ENCODE results near the gene CFD.
"Not testable (repeated sequence)": the region's sequence is repeated elsewhere in the genome, so short reads cannot be mapped to it uniquely, and the experiment has no call there.

Gene CFD

GRCh38 chr19:827314-827709 is 32.2 kb upstream of the CFD start:
- no peak for DNase-seq

GRCh38 chr19:827710-828321 is 31.6 kb upstream of the CFD start, which contains the start of gene AZU1:
Gene AZU1 (plus strand): TSS chr19:827837. CDS start chr19:827847, 10 bp downstream.
- no peak for DNase-seq

GRCh38 chr19:829129-829758 is 30.2 kb upstream of the CFD start:
- no peak for DNase-seq

- DNase-seq = no peak
Observed at GRCh38 chr19:831407-832369, 27.8 kb upstream of the CFD start.

DNA sequence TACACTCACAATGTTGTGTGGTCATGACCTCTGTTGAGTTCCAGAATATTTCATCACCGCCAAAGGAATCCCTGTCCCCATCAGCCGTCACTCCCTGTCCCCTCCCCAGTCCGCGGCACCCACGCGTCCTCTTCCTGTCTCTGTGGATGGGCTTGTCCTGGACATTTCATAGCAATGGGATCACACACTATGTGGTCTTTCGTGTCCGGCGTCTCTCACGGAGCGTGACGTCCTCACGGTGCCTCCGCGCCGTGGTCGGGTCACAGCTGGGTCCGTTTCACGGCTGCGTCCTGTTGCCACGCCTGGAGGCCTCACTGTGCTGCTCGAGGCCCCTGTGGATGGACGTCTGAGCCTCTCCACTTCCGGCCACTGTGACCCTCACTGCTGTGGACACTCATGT is 25.2 kb upstream of the CFD start:
- no peak for DNase-seq

DNA sequence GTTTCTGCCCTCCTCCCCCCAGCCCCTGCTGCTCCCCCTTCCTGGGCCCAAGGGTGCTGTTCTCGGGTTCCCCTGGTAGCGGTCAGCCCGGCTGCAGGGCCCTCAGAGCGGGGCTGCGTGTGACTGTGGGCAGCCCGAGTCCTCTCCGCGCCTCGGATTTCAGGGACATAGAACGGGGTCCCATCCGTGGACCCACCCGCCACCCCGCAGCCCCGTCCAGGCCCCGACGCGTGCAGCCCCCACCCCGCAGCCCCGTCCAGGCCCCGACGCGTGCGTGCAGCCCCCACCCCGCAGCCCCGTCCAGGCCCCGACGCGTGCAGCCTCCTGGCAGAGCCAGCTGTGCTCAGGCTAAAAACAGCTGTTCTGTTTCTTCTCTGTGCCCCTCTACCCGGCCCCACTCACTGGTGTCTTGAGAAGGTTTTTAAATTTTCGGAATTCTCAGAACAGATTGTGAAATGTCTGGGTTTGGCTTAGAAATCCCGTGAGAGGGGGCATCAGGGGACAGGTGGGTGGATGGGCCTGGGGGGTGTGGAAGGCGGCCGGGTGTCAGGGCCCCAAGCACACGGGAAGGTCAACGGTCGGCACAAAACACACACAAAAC is 24.2 kb upstream of the CFD start:
- no peak for DNase-seq

- no peak for DNase-seq
Observed at GRCh38 chr19:840519-841206, 18.8 kb upstream of the CFD start, which contains the start of gene PRTN3. Gene PRTN3 (plus strand): TSS chr19:840999. CDS start chr19:841009, 10 bp downstream.

GRCh38 chr19:842802-843179 is 16.7 kb upstream of the CFD start:
- DNase-seq = not testable (repeated sequence)

GRCh38 chr19:843180-843835 is 16.2 kb upstream of the CFD start:
- DNase-seq = no peak

GRCh38 chr19:843836-844545 is 15.5 kb upstream of the CFD start:
- no peak for DNase-seq

DNA sequence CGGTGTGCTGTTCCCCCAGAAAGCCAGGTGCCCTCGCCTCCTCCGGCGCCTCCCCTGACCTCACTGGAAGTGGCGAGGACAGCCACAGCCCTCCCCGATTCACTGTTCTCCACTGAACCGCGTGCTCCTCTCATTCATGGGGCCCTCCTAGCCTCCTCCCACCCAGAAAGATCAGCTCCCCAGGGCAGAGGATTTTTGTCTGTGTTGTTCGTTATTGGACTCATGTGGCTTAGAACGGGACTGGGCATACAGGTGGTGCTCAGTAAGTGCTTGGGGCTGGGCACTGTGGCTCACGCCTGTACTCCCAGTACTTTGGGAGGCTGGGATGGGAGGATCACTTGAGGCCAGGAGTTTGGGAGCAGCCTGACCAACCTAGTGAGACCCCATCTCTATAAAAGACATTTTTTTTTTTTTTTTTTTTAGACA is 14.9 kb upstream of the CFD start:
- DNase-seq = no peak

DNA sequence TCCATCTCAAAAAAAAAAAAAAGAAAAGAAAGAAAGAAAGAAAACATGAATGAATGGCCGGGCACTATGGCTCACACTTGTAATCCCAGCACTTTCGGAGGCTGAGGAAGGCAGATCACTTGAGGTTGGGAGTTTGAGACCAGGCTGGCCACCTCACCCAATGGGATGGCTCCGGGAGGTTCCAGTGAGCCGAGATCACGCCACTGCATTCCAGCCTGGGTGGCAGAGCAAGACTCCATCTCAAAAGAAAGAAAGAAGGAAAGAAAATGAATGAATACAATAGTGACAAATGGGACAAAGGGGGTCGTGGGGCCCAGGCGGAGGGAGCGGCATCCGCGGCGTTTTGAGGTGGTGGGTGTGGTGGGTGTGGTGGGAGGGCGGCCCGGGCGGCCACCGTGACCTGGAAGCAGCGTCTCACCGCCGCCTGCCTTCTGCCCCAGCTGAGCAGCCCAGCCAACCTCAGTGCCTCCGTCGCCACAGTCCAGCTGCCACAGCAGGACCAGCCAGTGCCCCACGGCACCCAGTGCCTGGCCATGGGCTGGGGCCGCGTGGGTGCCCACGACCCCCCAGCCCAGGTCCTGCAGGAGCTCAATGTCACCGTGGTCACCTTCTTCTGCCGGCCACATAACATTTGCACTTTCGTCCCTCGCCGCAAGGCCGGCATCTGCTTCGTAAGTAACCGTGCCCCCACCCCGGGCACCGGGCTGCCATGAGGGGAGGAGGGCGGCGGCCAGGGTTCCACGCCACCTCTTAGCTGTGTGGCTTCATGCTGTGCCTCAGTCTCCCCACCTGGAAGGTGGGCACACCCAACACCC is 13.6 kb upstream of the CFD start:
- no peak for DNase-seq

DNA sequence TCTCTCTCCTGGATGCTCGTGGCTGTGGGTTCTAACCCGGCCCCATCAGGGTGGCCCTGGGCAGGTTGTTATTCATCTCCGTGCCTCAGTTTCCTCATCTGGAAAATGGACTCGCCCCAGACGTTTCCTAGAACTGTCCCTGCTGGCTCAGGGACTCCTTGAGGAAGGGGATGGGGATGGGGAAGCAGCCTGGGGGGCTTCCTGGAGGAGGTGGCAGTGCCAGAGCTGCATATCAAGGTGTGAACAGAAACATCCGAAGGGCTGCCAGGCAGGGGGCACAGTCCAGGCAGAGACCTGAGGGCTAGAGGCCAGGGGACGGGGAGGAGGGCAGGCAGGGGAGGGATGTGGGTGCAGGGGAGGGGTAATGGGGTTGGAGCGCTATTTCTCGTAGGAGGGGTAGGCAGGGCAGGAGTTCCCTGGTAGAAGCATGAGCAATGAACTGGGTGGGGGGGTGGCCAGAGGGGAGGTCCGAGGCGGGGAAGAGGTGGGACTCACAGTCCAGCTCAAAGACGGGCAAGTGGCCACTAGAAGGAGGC is 11.0 kb upstream of the CFD start:
- no peak for DNase-seq

DNA sequence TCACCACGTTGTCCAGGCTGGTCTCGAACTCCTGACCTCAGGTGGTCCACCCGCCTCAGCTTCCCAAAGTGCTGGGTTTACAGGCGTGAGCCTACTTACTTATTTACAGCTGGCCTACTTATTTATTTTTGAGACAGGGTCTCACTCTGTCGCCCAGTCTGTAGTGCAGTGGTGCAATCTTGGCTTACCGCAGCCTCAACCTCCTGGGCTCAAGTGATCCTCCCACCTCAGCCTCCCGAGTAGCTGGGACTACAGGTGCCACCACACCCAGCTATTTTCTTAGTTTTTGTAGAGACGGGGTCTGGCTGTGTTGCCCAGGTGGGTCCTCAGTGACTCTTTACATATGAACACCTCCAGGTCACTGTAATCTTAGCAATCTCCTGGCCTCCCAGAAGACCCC is 10.3 kb upstream of the CFD start:
- not testable (repeated sequence) for DNase-seq

DNA sequence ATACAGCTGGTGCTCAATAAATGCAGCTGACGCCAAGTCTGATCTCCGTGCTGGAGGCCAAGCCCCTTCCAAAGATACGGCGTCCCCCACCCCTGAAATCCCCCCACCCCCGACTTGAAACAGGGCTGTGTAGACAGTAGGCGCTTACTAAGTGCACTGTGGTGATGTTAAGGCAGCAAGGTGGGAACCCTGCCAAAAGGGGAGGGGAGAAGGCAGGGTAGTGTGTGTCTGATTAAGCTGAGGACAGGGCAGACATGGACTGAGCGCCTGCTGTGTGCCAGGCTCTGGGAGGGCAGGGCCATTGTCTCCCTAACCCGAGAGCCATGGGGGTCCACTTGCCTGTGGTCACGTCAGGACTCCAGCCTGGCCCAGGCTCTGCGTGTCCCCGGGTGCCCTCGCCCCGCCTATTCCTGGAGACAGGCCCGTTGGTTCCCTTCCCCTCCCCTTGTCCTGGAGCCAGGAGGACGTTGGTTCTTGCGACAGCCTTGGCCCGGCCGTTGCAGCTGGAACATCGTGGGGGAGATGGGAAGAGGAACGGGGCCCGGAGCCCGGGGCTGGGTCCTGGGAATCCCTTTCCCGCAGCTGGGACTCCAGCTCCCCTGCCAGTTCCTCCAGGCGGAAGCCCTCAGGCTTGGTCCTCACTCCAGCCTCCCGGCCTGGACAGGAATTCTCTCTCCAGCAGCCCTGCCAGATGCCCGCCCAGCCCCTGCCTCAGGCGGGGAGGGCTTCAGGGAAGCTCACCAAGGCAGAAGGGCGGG is 9.1 kb upstream of the CFD start:
- DNase-seq = no peak

- no peak for DNase-seq
Observed at GRCh38 chr19:850979-851335, 8.5 kb upstream of the CFD start.

DNA sequence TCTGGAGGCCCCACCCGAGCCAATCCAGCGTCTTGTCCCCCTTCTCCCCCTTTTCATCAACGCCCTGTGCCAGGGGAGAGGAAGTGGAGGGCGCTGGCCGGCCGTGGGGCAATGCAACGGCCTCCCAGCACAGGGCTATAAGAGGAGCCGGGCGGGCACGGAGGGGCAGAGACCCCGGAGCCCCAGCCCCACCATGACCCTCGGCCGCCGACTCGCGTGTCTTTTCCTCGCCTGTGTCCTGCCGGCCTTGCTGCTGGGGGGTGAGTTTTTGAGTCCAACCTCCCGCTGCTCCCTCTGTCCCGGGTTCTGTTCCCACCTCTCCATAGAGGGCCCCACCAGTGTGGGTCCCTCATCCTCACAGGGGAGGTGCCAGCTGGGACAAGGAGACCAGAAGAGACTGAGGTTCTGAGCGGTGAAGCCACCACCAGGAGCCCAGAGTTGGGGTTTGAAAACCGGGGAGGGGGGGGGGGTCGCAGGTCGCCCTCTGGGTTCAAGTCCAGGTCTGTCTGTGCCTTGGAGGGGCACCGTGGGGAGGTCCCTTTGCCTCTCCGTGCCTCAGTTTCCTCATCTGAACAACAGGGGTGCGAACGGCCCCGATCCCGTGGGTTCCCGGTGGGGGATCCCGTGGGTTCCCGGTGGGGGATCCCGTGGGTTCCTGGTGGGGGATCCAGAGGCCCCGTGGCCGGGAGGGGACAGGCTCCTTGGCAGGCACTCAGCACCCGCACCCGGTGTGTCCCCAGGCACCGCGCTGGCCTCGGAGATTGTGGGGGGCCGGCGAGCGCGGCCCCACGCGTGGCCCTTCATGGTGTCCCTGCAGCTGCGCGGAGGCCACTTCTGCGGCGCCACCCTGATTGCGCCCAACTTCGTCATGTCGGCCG is 7.1 kb upstream of the CFD start, which contains the start of gene ELANE:
TSS of gene ELANE (plus strand) at position 168 of the 878 bp plus-strand sequence. CDS start at position 194, 26 bp downstream.
- no peak for DNase-seq

DNA sequence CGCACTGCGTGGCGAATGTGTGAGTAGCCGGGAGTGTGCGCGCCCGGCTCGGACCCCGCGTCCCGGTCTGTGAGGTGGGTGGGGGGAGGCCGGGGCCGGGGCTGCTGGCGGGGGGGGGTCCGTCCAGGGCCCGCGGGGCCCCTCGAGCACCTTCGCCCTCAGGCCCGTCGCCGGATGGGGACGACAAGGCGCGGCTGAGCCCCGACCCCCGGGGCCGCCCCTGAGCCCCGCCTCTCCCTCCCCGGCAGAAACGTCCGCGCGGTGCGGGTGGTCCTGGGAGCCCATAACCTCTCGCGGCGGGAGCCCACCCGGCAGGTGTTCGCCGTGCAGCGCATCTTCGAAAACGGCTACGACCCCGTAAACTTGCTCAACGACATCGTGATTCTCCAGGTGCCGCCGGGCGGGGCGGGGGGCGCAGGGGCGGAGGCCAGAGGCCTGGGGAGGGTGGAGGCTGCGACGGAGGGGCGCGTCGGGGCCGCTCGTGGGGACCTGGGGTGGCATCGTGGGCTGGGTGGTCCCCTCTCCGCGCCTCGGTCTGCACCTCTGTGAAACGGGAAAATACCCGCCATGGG is 6.4 kb upstream of the CFD start:
- DNase-seq = no peak

All from NCI-H510A (cell line).